Right atrium auricular region (tissue), 2 donors: Measurements from ENCODE around the gene SH2D6. TPM values are rescaled to one million over a fixed set of nuclear protein-coding genes. Genes with fewer than 3 reads are reported as not detected.
"Not testable (repeated sequence)": the region's sequence is repeated elsewhere in the genome, so short reads cannot be mapped to it uniquely, and the experiment has no call there.

Experiments
- DNase-seq: peaks from one replicate; pipeline ENCODE4 v3.0.0-alpha.2; 2019; ENCODE audit warnings: low spot score
- H3K27ac ChIP-seq, 2 donors: fragments of 200-600 bp; sonication (generic); 1 replicate in 1 of 2; 2 replicates in 1 of 2; pipeline ENCODE4 v1.5.1; 2016 to 2019
- H3K27me3 ChIP-seq, 2 donors: fragments of 200-600 bp; sonication (generic); one replicate each; pipeline versions ENCODE4 v1.5.1 to v1.6.0; 2017 to 2019
- H3K36me3 ChIP-seq: fragments of 200-600 bp; sonication (generic); one replicate; pipeline ENCODE4 v1.5.1; 2016
- H3K4me1 ChIP-seq, 2 donors: fragments of 200-600 bp; sonication (generic); one replicate each; pipeline versions ENCODE4 v1.5.1 to v1.6.0; 2017 to 2019
- H3K4me3 ChIP-seq, 2 donors: fragments of 200-600 bp; sonication (generic); 1 replicate in 1 of 2; 2 replicates in 1 of 2; pipeline ENCODE4 v1.5.1; 2017 to 2019; ENCODE audit warnings: mild to moderate bottlenecking in 1 of 2, moderate library complexity in 1 of 2
- H3K9me3 ChIP-seq, 2 donors: fragments of 200-600 bp; sonication (generic); one replicate each; pipeline ENCODE4 v1.5.1; 2019
- total RNA-seq, 2 donors: library from RNA; depleted of rRNA; stranded (reverse); fragments of >200 nt; gene quantifications; one replicate each; pipeline ENCODE4 v1.1.0, GENCODE V29; 2016
- TF ChIP-seq, protein P1 (sequence below), 2 donors: fragments of 200-600 bp; sonication (generic); IDR thresholded peaks; one replicate each; pipeline ENCODE4 v1.5.1; 2019; ENCODE audit warnings: antibody characterized with exemption in 2 of 2

Gene SH2D6
- total RNA-seq, 2 donors from 2014 or later: not detected

DNA sequence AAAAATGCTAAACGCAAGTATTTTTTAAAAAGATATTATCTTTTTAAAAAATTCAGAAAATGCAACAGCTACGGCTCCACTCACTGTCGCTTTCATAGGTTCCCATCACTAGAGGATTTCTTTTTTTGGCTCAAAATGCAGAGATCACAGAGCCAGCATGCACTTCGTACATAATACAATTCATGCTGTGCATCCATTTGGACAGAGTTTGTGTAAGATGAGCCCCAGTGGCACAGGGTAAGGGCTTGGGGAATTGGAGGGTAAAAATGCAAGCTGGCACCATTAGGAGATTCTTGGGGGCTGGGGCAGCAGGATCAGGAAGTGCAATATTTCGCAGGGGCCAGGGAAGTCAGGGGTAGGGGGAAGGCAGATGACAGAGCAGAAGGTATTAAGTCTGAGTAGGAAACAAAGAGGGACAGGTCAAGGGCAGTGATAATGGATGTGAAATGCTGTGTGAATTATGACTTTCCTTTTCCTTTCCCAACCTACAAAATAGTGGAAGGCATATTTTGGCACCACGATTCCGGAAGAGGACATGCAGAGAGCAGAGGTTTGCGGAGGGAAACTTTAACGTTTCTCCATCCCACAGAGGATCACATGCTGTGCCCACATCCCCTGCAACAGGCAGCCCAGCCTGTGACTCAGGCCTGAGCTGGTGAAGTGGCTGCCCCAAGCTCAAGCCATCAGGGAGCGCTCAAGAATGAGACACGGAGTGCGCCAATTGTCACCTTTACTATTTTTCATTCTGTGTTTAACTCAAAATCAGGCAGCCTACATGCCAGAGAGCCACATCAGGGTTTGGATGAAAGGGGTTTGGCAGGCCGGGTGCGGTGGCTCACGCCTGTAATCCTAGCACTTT is 13.1 kb upstream of the SH2D6 start:
- Histone ChIP-seq H3K27me3 (no peaks in the 10 kb centered on the region), H3K9me3 (peaks cover 0 to 13% of the 10 kb centered on the region in 2 donors), H3K4me3 (no peak overlapping the region), H3K27ac (no peak overlapping the region), H3K4me1 (peaks cover 0 to 10% of the 10 kb centered on the region in 2 donors), H3K36me3 (no peaks in the 10 kb centered on the region)
- DNase-seq: no peak
- TF ChIP-seq, protein P1, sequence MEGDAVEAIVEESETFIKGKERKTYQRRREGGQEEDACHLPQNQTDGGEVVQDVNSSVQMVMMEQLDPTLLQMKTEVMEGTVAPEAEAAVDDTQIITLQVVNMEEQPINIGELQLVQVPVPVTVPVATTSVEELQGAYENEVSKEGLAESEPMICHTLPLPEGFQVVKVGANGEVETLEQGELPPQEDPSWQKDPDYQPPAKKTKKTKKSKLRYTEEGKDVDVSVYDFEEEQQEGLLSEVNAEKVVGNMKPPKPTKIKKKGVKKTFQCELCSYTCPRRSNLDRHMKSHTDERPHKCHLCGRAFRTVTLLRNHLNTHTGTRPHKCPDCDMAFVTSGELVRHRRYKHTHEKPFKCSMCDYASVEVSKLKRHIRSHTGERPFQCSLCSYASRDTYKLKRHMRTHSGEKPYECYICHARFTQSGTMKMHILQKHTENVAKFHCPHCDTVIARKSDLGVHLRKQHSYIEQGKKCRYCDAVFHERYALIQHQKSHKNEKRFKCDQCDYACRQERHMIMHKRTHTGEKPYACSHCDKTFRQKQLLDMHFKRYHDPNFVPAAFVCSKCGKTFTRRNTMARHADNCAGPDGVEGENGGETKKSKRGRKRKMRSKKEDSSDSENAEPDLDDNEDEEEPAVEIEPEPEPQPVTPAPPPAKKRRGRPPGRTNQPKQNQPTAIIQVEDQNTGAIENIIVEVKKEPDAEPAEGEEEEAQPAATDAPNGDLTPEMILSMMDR (IDR thresholded peaks at IDR 0.05): no peak

DNA sequence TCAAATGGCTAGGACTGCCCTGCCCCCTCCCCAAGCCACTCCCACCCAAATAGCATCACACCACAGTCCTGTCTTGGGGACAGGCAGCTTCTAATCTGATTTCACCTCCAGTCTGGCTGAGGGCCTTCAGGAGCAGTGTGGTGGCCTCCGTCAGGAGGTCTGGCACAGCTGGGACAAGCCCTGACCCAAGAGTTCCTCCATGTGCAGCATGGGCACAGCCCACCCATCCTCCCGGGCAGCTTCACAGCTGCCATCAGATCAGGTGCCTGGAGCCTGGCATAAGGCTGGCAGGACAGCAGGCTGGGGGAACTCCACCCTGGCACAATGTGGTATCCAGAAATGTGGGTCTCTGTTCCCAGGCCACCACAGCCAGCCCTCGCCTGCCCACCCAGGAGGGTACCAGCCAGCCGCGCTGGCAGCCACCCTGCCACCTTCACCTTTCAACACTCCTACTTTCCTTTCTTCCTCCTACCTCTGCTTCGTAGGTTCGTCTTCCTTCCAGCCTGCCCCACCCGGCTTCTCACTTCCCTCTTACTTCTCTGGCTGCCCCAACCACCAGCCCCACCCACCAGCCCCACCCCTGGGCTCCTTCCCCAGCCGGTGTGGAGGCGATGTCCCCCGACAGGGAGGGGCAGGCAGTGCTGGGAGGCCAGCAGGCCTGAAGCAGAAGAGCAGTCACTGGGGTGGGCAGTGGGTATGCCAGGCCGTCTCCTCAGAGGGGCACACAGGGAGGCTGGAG is 8.5 kb upstream of the SH2D6 start, which contains the start of gene CAPG:
TSS of gene CAPG (minus strand) at position 522 of the 739 bp plus-strand sequence. CDS start 8,221 bp downstream, outside the sequence.
- Histone ChIP-seq H3K4me1 (peaks cover 0 to 20% of the 10 kb centered on the region in 2 donors), H3K9me3 (no peaks in the 10 kb centered on the region), H3K27me3 (no peaks in the 10 kb centered on the region), H3K36me3 (no peaks in the 10 kb centered on the region), H3K27ac (no peak within 1 kb of the TSS), H3K4me3 (peak within 1 kb of the TSS in 1 of 2 donors; percentile 14)
- DNase-seq: no peak
- TF ChIP-seq, protein P1 (IDR thresholded peaks at IDR 0.05): no peak

DNA sequence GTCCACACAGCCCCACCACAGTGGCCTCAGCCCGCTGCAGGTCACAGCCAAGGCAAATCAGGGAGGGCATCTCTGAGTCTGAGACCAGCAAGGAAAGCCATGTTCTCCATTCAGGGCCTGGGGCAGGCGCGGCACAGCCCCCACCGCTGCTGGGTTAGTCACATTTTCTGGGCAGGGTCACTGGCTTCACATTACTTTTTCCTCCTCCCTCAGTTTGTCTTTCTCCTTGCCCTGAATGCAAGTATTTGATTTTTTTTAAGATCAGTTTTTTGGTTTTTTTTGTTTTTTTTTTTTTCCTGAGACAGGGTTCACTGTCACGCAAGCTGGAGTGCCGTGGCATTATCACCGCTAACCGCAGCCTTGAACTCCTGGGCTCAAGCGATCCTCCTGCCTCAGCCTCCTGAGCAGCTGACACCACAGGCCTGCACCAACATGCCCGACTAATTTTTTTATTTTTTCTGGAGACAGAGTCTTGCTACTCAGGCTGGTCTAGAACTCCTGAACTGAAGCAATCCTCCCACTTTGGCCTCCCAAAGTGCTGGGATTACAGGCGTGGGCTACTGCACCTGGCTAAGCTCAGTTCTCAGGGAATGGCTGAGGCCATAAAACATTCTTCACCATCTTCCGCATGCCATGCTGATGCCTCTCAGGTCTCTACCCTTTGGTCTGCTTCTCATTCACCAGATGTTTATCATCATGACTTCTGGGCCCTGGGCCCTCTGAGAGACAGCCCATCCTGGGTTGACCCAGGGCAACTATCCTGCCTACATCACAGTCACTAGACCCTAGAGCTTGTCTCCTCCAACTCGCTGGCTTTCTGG is 7.7 kb upstream of the SH2D6 start:
- TF ChIP-seq, protein P1 (IDR thresholded peaks at IDR 0.05): no peak
- no peak for DNase-seq
- Histone ChIP-seq H3K27me3 (no peaks in the 10 kb centered on the region), H3K27ac (no peak overlapping the region), H3K36me3 (no peaks in the 10 kb centered on the region), H3K4me1 (peaks cover 0 to 20% of the 10 kb centered on the region in 2 donors), H3K9me3 (no peaks in the 10 kb centered on the region), H3K4me3 (no peak overlapping the region)

DNA sequence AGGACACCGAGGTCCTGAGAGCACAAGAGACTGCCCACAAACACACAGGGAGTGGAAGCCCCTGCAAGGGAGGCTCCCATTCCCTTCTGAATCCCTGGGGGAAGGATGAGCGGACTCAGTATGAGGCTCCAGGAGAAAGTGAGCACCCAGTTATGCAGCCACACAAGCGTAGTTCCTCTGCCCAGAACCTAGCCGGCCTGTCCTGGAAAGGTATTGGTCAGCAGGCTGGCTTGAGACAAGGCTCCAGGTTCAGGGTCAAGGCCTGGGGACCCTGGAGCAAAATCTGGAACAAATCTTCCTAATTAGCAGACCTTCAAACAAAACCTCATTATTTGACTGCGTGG is 7.1 kb upstream of the SH2D6 start:
- no peak overlapping the region for H3K4me3 ChIP-seq
- no peaks in the 10 kb centered on the region for H3K9me3 ChIP-seq
- no peaks in the 10 kb centered on the region for H3K36me3 ChIP-seq
- H3K4me1 ChIP-seq: peaks cover 0 to 20% of the 10 kb centered on the region in 2 donors
- DNase-seq: no peak
- H3K27ac ChIP-seq: no peak overlapping the region
- TF ChIP-seq, protein P1 (IDR thresholded peaks at IDR 0.05): no peak
- no peaks in the 10 kb centered on the region for H3K27me3 ChIP-seq

DNA sequence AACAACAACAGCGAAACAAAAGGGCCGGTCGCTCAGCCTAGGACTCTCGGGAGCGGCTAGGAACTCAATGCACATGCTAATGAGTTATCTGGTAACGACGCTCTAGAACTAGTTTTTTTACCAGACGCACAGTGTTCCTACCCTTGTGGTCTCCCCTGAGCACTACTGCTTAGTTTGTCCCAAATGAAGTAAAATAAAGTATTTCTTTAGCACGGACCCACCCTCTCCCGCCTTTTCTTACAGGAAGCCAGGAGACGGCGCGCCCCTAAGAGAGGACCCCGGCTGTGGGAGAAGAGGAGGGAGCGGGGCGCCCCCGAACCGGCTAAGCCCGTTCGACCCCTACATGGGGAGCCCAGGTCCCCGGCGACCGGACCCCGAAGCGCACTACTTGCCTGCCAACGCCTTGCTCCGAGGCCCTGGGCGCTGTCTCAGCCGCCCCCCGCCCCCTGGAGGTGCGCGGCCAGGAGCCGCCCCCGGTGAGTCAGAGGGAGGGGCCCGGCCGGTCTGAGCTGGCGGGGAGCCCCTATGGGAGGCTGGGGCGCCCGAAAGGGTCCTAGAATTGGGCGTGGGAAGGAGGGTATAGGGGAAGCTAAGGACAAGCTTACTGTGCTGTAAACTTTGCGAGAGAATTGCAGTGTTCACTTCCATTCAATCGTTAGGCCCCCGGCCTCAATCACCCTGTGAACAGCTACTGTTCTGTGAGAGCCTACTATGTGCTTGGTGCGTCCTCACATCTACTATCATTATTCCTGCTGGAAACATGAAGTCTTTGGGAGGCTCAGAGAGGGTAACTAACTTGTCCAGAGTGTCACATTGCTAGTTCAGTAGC is 4.7 kb upstream of the SH2D6 start:
- Histone ChIP-seq H3K36me3 (no peaks in the 10 kb centered on the region), H3K4me3 (peak overlapping the region; percentile 46 to 56), H3K9me3 (no peaks in the 10 kb centered on the region), H3K4me1 (peaks cover 0 to 21% of the 10 kb centered on the region in 2 donors), H3K27ac (peak overlapping the region in 1 of 2 donors; percentile 40), H3K27me3 (no peaks in the 10 kb centered on the region)
- DNase-seq: no peak
- TF ChIP-seq, protein P1 (IDR thresholded peaks at IDR 0.05): no peak

DNA sequence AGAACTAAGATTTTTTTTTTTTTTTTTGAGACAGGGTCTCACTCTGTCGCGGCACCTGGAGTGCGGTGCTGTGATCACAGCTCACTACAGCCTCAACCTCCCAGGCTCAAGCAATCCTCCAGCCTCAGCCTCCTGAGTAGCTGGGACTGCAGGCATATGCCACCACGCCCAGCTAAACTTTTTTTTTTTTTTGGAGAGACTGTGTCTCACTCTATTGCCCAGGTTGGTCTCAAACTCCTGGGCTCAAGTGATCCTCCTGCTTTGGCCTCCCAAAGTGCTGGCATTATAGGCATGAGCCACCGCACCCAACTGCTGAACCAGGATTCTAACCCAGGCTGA is 4.1 kb upstream of the SH2D6 start:
- not testable (repeated sequence) for DNase-seq, H3K36me3 ChIP-seq, H3K27ac ChIP-seq, H3K4me3 ChIP-seq, H3K27me3 ChIP-seq, H3K9me3 ChIP-seq
- H3K4me1 ChIP-seq: peaks cover 0 to 26% of the 10 kb centered on the region in 2 donors
